Measurements from ENCODE around the gene CSMD2. TPM values are rescaled to one million over a fixed set of nuclear protein-coding genes. Genes with fewer than 3 reads are reported as not detected.

The CSMD2 gene
- total and polyA plus RNA-seq, 7 experiments from 2014 or later = 0.02 TPM; not detected in 6

- Histone ChIP-seq H3K4me3 (ENCODE audit: low read length) (no peak overlapping the region), H3K9me3 (ENCODE audit: control insufficient read depth in 2 of 3, low read length in 3 of 3) (no peaks in the 10 kb centered on the region), H3K27me3 (ENCODE audit: control insufficient read depth in 2 of 2, insufficient read depth in 2 of 2, low read length in 2 of 2) (no peaks in the 10 kb centered on the region), H3K27ac (ENCODE audit: low read depth, low read length) (no peak overlapping the region), H3K4me1 (ENCODE audit: control insufficient read depth in 2 of 2, insufficient read depth in 2 of 2, low read length in 2 of 2) (no peaks in the 10 kb centered on the region), H3K36me3 (ENCODE audit: control insufficient read depth in 2 of 3, insufficient read depth in 3 of 3, low read length in 3 of 3) (no peaks in the 10 kb centered on the region)
- H3K9me3 Mint-ChIP-seq = no peaks in the 10 kb centered on the region
- ChIA-PET POLR2A (no interaction called here), CTCF (no interaction called here)
- H3K27ac Mint-ChIP-seq = no peak overlapping the region
- H3K36me3 Mint-ChIP-seq = no peaks in the 10 kb centered on the region
- no peak overlapping the region for H3K4me3 Mint-ChIP-seq
- ATAC-seq (no peak), DNase-seq (no peak)
- peaks cover 21 to 59% (median 44%) of the 10 kb centered on the region in 5 donors for H3K27me3 Mint-ChIP-seq
- H3K4me1 Mint-ChIP-seq = peaks cover 0 to 4% (median 0%) of the 10 kb centered on the region in 7 donors
- intact Hi-C loops (cut with micrococcal nuclease) = no loop called here
Observed at GRCh38 chr1:33618636-33619035, 546.4 kb downstream of the CSMD2 start.

GRCh38 chr1:33617451-33617850 is 547.6 kb downstream of the CSMD2 start:
- ChIA-PET CTCF (no interaction called here), POLR2A (no interaction called here)
- Histone ChIP-seq H3K36me3 (ENCODE audit: control insufficient read depth in 2 of 3, insufficient read depth in 3 of 3, low read length in 3 of 3) (no peaks in the 10 kb centered on the region), H3K9me3 (ENCODE audit: control insufficient read depth in 2 of 3, low read length in 3 of 3) (no peaks in the 10 kb centered on the region), H3K4me1 (ENCODE audit: control insufficient read depth in 2 of 2, insufficient read depth in 2 of 2, low read length in 2 of 2) (no peaks in the 10 kb centered on the region), H3K27ac (ENCODE audit: low read depth, low read length) (no peak overlapping the region), H3K4me3 (ENCODE audit: low read length) (no peak overlapping the region), H3K27me3 (ENCODE audit: control insufficient read depth in 2 of 2, insufficient read depth in 2 of 2, low read length in 2 of 2) (no peaks in the 10 kb centered on the region)
- no peak for DNase-seq
- intact Hi-C loops (cut with micrococcal nuclease) = no loop called here
- Mint-ChIP-seq H3K4me1 (peaks cover 0 to 5% (median 0%) of the 10 kb centered on the region in 7 donors), H3K4me3 (no peak overlapping the region), H3K27me3 (peaks cover 25 to 59% (median 50%) of the 10 kb centered on the region in 5 donors), H3K27ac (peak overlapping the region in 1 of 9 donors; percentile 35), H3K36me3 (no peaks in the 10 kb centered on the region), H3K9me3 (no peaks in the 10 kb centered on the region)
- ATAC-seq = no peak

- no peaks in the 10 kb centered on the region for H3K36me3 ChIP-seq (ENCODE audit: control insufficient read depth in 2 of 3, insufficient read depth in 3 of 3, low read length in 3 of 3)
- H3K9me3 ChIP-seq (ENCODE audit: control insufficient read depth in 2 of 3, low read length in 3 of 3) = no peaks in the 10 kb centered on the region
- H3K4me3 ChIP-seq (ENCODE audit: low read length) = no peak overlapping the region
- DNase-seq (no peak), ATAC-seq (no peak)
- Mint-ChIP-seq H3K4me1 (peaks cover 0 to 5% (median 0%) of the 10 kb centered on the region in 7 donors), H3K36me3 (no peaks in the 10 kb centered on the region), H3K9me3 (no peaks in the 10 kb centered on the region), H3K4me3 (no peak overlapping the region), H3K27ac (no peak overlapping the region), H3K27me3 (peaks cover 25 to 59% (median 50%) of the 10 kb centered on the region in 5 donors)
- ChIA-PET CTCF (no interaction called here), POLR2A (no interaction called here)
- H3K4me1 ChIP-seq (ENCODE audit: control insufficient read depth in 2 of 2, insufficient read depth in 2 of 2, low read length in 2 of 2) = no peaks in the 10 kb centered on the region
- H3K27ac ChIP-seq (ENCODE audit: low read depth, low read length) = no peak overlapping the region
- H3K27me3 ChIP-seq (ENCODE audit: control insufficient read depth in 2 of 2, insufficient read depth in 2 of 2, low read length in 2 of 2) = no peaks in the 10 kb centered on the region
- intact Hi-C loops (cut with micrococcal nuclease) = no loop called here
Observed at GRCh38 chr1:33616780-33617179, 548.2 kb downstream of the CSMD2 start.

GRCh38 chr1:33615546-33615945 is 549.5 kb downstream of the CSMD2 start:
- Histone ChIP-seq H3K27ac (ENCODE audit: low read depth, low read length) (no peak overlapping the region), H3K27me3 (ENCODE audit: control insufficient read depth in 2 of 2, insufficient read depth in 2 of 2, low read length in 2 of 2) (no peaks in the 10 kb centered on the region), H3K36me3 (ENCODE audit: control insufficient read depth in 2 of 3, insufficient read depth in 3 of 3, low read length in 3 of 3) (no peaks in the 10 kb centered on the region), H3K4me3 (ENCODE audit: low read length) (no peak overlapping the region), H3K4me1 (ENCODE audit: control insufficient read depth in 2 of 2, insufficient read depth in 2 of 2, low read length in 2 of 2) (no peaks in the 10 kb centered on the region), H3K9me3 (ENCODE audit: control insufficient read depth in 2 of 3, low read length in 3 of 3) (no peaks in the 10 kb centered on the region)
- ChIA-PET POLR2A (no interaction called here), CTCF (no interaction called here)
- Mint-ChIP-seq H3K27me3 (peaks cover 25 to 53% (median 50%) of the 10 kb centered on the region in 5 donors), H3K36me3 (no peaks in the 10 kb centered on the region), H3K27ac (no peak overlapping the region), H3K9me3 (no peaks in the 10 kb centered on the region), H3K4me1 (peaks cover 0 to 5% (median 0%) of the 10 kb centered on the region in 7 donors), H3K4me3 (no peak overlapping the region)
- ATAC-seq (no peak), DNase-seq (no peak)
- intact Hi-C loops (cut with micrococcal nuclease) = no loop called here

- ATAC-seq (no peak), DNase-seq (no peak)
- intact Hi-C loops (cut with micrococcal nuclease) = no loop called here
- no peak overlapping the region for H3K27ac Mint-ChIP-seq
- peaks cover 0 to 5% (median 0%) of the 10 kb centered on the region in 7 donors for H3K4me1 Mint-ChIP-seq
- no peak overlapping the region for H3K4me3 ChIP-seq (ENCODE audit: low read length)
- ChIA-PET POLR2A (interaction anchor here (0.7 kb wide), 1 partner anchor 1014 kb away, joined by 3 read pairs; no protein-coding TSS in a partner anchor), CTCF (no interaction called here)
- no peak overlapping the region for H3K4me3 Mint-ChIP-seq
- no peaks in the 10 kb centered on the region for H3K9me3 ChIP-seq (ENCODE audit: control insufficient read depth in 2 of 3, low read length in 3 of 3)
- no peaks in the 10 kb centered on the region for H3K36me3 Mint-ChIP-seq
- H3K4me1 ChIP-seq (ENCODE audit: control insufficient read depth in 2 of 2, insufficient read depth in 2 of 2, low read length in 2 of 2) = no peaks in the 10 kb centered on the region
- H3K27me3 Mint-ChIP-seq = peaks cover 11 to 24% (median 21%) of the 10 kb centered on the region in 5 donors
- no peak overlapping the region for H3K27ac ChIP-seq (ENCODE audit: low read depth, low read length)
- H3K27me3 ChIP-seq (ENCODE audit: control insufficient read depth in 2 of 2, insufficient read depth in 2 of 2, low read length in 2 of 2) = peaks cover 0 to 3% of the 10 kb centered on the region in 2 donors
- H3K9me3 Mint-ChIP-seq = peaks cover 0 to 3% (median 0%) of the 10 kb centered on the region in 11 donors
- H3K36me3 ChIP-seq (ENCODE audit: control insufficient read depth in 2 of 3, insufficient read depth in 3 of 3, low read length in 3 of 3) = no peaks in the 10 kb centered on the region
Observed at GRCh38 chr1:33610864-33611455, 554.1 kb downstream of the CSMD2 start.

- no peak overlapping the region for H3K27ac ChIP-seq (ENCODE audit: low read depth, low read length)
- no peak overlapping the region for H3K4me3 Mint-ChIP-seq
- H3K4me1 ChIP-seq (ENCODE audit: control insufficient read depth in 2 of 2, insufficient read depth in 2 of 2, low read length in 2 of 2) = no peaks in the 10 kb centered on the region
- ChIA-PET CTCF (no interaction called here), POLR2A (no interaction called here)
- no peaks in the 10 kb centered on the region for H3K36me3 Mint-ChIP-seq
- DNase-seq (no peak), ATAC-seq (no peak)
- H3K9me3 Mint-ChIP-seq = peaks cover 0 to 3% (median 0%) of the 10 kb centered on the region in 11 donors
- no peaks in the 10 kb centered on the region for H3K9me3 ChIP-seq (ENCODE audit: control insufficient read depth in 2 of 3, low read length in 3 of 3)
- peaks cover 7 to 21% (median 16%) of the 10 kb centered on the region in 5 donors for H3K27me3 Mint-ChIP-seq
- H3K4me1 Mint-ChIP-seq = peaks cover 0 to 1% (median 0%) of the 10 kb centered on the region in 7 donors
- H3K36me3 ChIP-seq (ENCODE audit: control insufficient read depth in 2 of 3, insufficient read depth in 3 of 3, low read length in 3 of 3) = no peaks in the 10 kb centered on the region
- intact Hi-C loops (cut with micrococcal nuclease) = no loop called here
- no peak overlapping the region for H3K27ac Mint-ChIP-seq
- H3K27me3 ChIP-seq (ENCODE audit: control insufficient read depth in 2 of 2, insufficient read depth in 2 of 2, low read length in 2 of 2) = peaks cover 0 to 3% of the 10 kb centered on the region in 2 donors
- no peak overlapping the region for H3K4me3 ChIP-seq (ENCODE audit: low read length)
Observed at GRCh38 chr1:33610391-33610790, 554.6 kb downstream of the CSMD2 start.

GRCh38 chr1:33609739-33610138 is 555.3 kb downstream of the CSMD2 start:
- CTCF ChIA-PET = no interaction called here
- Histone ChIP-seq H3K4me3 (ENCODE audit: low read length) (no peak overlapping the region), H3K36me3 (ENCODE audit: control insufficient read depth in 2 of 3, insufficient read depth in 3 of 3, low read length in 3 of 3) (no peaks in the 10 kb centered on the region), H3K4me1 (ENCODE audit: control insufficient read depth in 2 of 2, insufficient read depth in 2 of 2, low read length in 2 of 2) (no peaks in the 10 kb centered on the region), H3K27ac (ENCODE audit: low read depth, low read length) (no peak overlapping the region), H3K9me3 (ENCODE audit: control insufficient read depth in 2 of 3, low read length in 3 of 3) (no peaks in the 10 kb centered on the region), H3K27me3 (ENCODE audit: control insufficient read depth in 2 of 2, insufficient read depth in 2 of 2, low read length in 2 of 2) (peaks cover 0 to 3% of the 10 kb centered on the region in 2 donors)
- POLR2A ChIA-PET = no interaction called here
- Mint-ChIP-seq H3K4me1 (peaks cover 0 to 1% (median 0%) of the 10 kb centered on the region in 7 donors), H3K27me3 (peaks cover 7 to 18% (median 11%) of the 10 kb centered on the region in 5 donors), H3K27ac (no peak overlapping the region), H3K4me3 (no peak overlapping the region), H3K36me3 (no peaks in the 10 kb centered on the region), H3K9me3 (peaks cover 0 to 3% (median 0%) of the 10 kb centered on the region in 11 donors)
- ATAC-seq (no peak), DNase-seq (no peak)
- intact Hi-C loops (cut with micrococcal nuclease) = no loop called here
